Erythroblast (primary cell): ENCODE results near the gene TAS2R1.

Source experiments
- GATA1 ChIP-seq: IDR thresholded peaks from 2 replicates; pipeline ENCODE4 v1.6.1; 2011; ENCODE audit warnings: low read depth, mild to moderate bottlenecking, control low read depth, low read length, moderate library complexity
- POLR2A ChIP-seq: IDR thresholded peaks from 2 replicates; pipeline ENCODE4 v1.6.1; 2011; ENCODE audit warnings: mild to moderate bottlenecking, low read length

DNA sequence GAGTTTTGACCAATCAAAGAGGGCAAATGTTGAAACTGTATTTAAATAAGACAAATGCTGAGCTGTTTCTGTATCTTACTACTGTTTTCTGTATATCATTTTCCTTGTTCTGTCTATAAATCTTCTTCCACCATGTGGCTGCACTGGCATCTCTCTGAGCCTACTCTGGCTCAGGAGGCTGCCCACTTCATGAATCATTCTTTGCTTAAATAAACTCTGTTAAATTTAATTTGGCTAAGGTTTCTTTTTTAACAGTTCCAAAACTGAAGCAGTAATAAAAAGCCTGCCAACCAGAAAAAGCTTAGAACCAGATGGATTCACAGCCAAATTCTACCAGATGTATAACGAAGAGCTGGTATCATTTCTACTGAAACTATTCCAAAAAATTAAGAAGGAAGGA, 40.2 kb upstream of the TAS2R1 start:
- TF ChIP-seq GATA1: no peak
- no peak for TF ChIP-seq POLR2A
